Measurements from ENCODE around the gene BMI1.
"Not testable (repeated sequence)": the region's sequence is repeated elsewhere in the genome, so short reads cannot be mapped to it uniquely, and the experiment has no call there.

BMI1 gene

GRCh38 chr10:22339761-22340328, 18.9 kb downstream of the BMI1 start:
- DNase-seq (ENCODE audit: low read depth in 2 of 2), result no peak

GRCh38 chr10:22340329-22341189, 19.7 kb downstream of the BMI1 start:
- DNase-seq (ENCODE audit: low read depth in 2 of 2), result no peak

GRCh38 chr10:22341190-22341925, 20.5 kb downstream of the BMI1 start:
- DNase-seq (ENCODE audit: low read depth in 2 of 2), result no peak

- DNase-seq (ENCODE audit: low read depth in 2 of 2), result no peak
These were observed 21.0 kb downstream of the BMI1 start for GRCh38 chr10:22341926-22342196.

- no peak for DNase-seq (ENCODE audit: low read depth in 2 of 2)
These were observed 21.5 kb downstream of the BMI1 start for GRCh38 chr10:22342421-22342820.

- no peak for DNase-seq (ENCODE audit: low read depth in 2 of 2)
These were observed 22.8 kb downstream of the BMI1 start for GRCh38 chr10:22343731-22344130.

- no peak for DNase-seq (ENCODE audit: low read depth in 2 of 2)
These were observed 23.4 kb downstream of the BMI1 start for GRCh38 chr10:22344249-22344648.

- DNase-seq (ENCODE audit: low read depth in 2 of 2), result no peak
These were observed 23.9 kb downstream of the BMI1 start for GRCh38 chr10:22344781-22345300.

GRCh38 chr10:22345301-22346095, 24.6 kb downstream of the BMI1 start, which contains the start of gene SPAG6:
Gene SPAG6 (plus strand): TSS chr10:22345496. CDS start chr10:22345612, 116 bp downstream.
- no peak for DNase-seq (ENCODE audit: low read depth in 2 of 2)

- no peak for DNase-seq (ENCODE audit: low read depth in 2 of 2)
These were observed 25.3 kb downstream of the BMI1 start for GRCh38 chr10:22346096-22346661.

- DNase-seq (ENCODE audit: low read depth in 2 of 2), result no peak
These were observed 28.9 kb downstream of the BMI1 start for GRCh38 chr10:22349755-22350154.

GRCh38 chr10:22351131-22351703, 30.3 kb downstream of the BMI1 start:
- DNase-seq (ENCODE audit: low read depth in 2 of 2), result no peak

GRCh38 chr10:22356324-22356873, 35.5 kb downstream of the BMI1 start:
- no peak for DNase-seq (ENCODE audit: low read depth in 2 of 2)

- DNase-seq (ENCODE audit: low read depth in 2 of 2), result not testable (repeated sequence)
These were observed 36.9 kb downstream of the BMI1 start for GRCh38 chr10:22357770-22358169.

- no peak for DNase-seq (ENCODE audit: low read depth in 2 of 2)
These were observed 42.4 kb downstream of the BMI1 start for GRCh38 chr10:22363305-22363704.

- no peak for DNase-seq (ENCODE audit: low read depth in 2 of 2)
These were observed 43.7 kb downstream of the BMI1 start for GRCh38 chr10:22364407-22365140.

- DNase-seq (ENCODE audit: low read depth in 2 of 2), result no peak
These were observed 44.3 kb downstream of the BMI1 start for GRCh38 chr10:22365233-22365632.

- no peak for DNase-seq (ENCODE audit: low read depth in 2 of 2)
These were observed 44.9 kb downstream of the BMI1 start for GRCh38 chr10:22365644-22366434.

- no peak for DNase-seq (ENCODE audit: low read depth in 2 of 2)
These were observed 45.5 kb downstream of the BMI1 start for GRCh38 chr10:22366435-22366703.

- no peak for DNase-seq (ENCODE audit: low read depth in 2 of 2)
These were observed 45.9 kb downstream of the BMI1 start for GRCh38 chr10:22366771-22367170.

Data from stimulated activated CD4-positive, alpha-beta T cell treated with anti-CD3 and anti-CD28 coated beads, Interleukin-12 subunit alpha, Interleukin-12 subunit beta, amount 100 ng/mL, for 24 hours (primary cell).